WTC11 (cell line): ENCODE measurements around the gene QKI. TPM values are rescaled to one million over a fixed set of nuclear protein-coding genes. Genes with fewer than 3 reads are reported as not detected.

ENCODE experiments used
- ATAC-seq: fragments of 200-7000 bp; cut with Tn5 transposase; 2 replicates; pipeline ENCODE4 v1.10.0; 2021; ENCODE audit warnings: mild to moderate bottlenecking, moderate library complexity
- CTCF ChIA-PET: fragments of 300-600 bp; sonication (Branson Sonifier 250); formaldehyde crosslinking; loops from one replicate; lab custom pipeline; 2021; ENCODE audit warnings: antibody characterized with exemption; lab: Charles Lee
- POLR2A ChIA-PET: fragments of 350-600 bp; sonication (Branson Sonifier 250); formaldehyde crosslinking; loops from one replicate; lab custom pipeline; 2021; ENCODE audit warnings: antibody characterized with exemption; lab: Charles Lee
- DNase-seq: peaks from one replicate; pipeline ENCODE4 v3.0.0; 2021; ENCODE audit warnings: low spot score
- H3K27ac Mint-ChIP-seq: 2 replicates; pipeline ENCODE4 v1.8.0; 2021; ENCODE audit warnings: mixed read lengths
- H3K27me3 Mint-ChIP-seq: 2 replicates; pipeline ENCODE4 v1.8.0; 2021; ENCODE audit warnings: low read depth, mild to moderate bottlenecking, moderate library complexity, mixed read lengths
- H3K36me3 Mint-ChIP-seq: 2 replicates; pipeline ENCODE4 v1.8.0; 2021; ENCODE audit warnings: mixed read lengths
- H3K4me1 Mint-ChIP-seq: 2 replicates; pipeline ENCODE4 v1.8.0; 2022; ENCODE audit warnings: mixed read lengths
- H3K4me3 Mint-ChIP-seq: 2 replicates; pipeline ENCODE4 v1.8.0; 2021; ENCODE audit warnings: mild to moderate bottlenecking, moderate library complexity, mixed read lengths
- H3K9me3 Mint-ChIP-seq: 2 replicates; pipeline ENCODE4 v1.8.0; 2021; ENCODE audit warnings: mixed read lengths
- ATF1 ChIP-seq: sonication (generic); formaldehyde crosslinking; IDR thresholded peaks from 2 replicates; pipeline ENCODE4 v1.8.1; 2023; ENCODE audit warnings: mild to moderate bottlenecking, moderate library complexity, missing genetic modification reagents
- CREM ChIP-seq: sonication (generic); formaldehyde crosslinking; IDR thresholded peaks from 2 replicates; pipeline ENCODE4 v1.8.1; 2022; ENCODE audit warnings: mild to moderate bottlenecking, missing genetic modification reagents, moderate library complexity
- EMX1 ChIP-seq: fragments of 250-450 bp; sonication (Bioruptor Pico); IDR thresholded peaks from 2 replicates; pipeline ENCODE4 v1.8.0; 2021; ENCODE audit warnings: mild to moderate bottlenecking
- FOXJ3 ChIP-seq: sonication (generic); formaldehyde crosslinking; IDR thresholded peaks from 2 replicates; pipeline ENCODE4 v1.9.0; 2021; ENCODE audit warnings: missing genetic modification reagents, mild to moderate bottlenecking, borderline replicate concordance
- GTF2I ChIP-seq: fragments of 250-450 bp; sonication (Bioruptor Pico); conservative IDR thresholded peaks from 2 replicates; pipeline ENCODE4 v1.4.0; 2021; ENCODE audit warnings: mild to moderate bottlenecking
- HMGA2 ChIP-seq: fragments of 250-450 bp; sonication (Bioruptor Pico); IDR thresholded peaks from 2 replicates; pipeline ENCODE4 v1.4.0; 2021; ENCODE audit warnings: mild to moderate bottlenecking, moderate library complexity
- JAZF1 ChIP-seq: fragments of 250-450 bp; sonication (Bioruptor Pico); IDR thresholded peaks from 2 replicates; pipeline ENCODE4 v1.9.0; 2021; ENCODE audit warnings: moderate library complexity, mild to moderate bottlenecking, inconsistent platforms
- JUN ChIP-seq: sonication (generic); formaldehyde crosslinking; IDR thresholded peaks from 2 replicates; pipeline ENCODE4 v1.8.0; 2023; ENCODE audit warnings: mild to moderate bottlenecking, missing genetic modification reagents
- MYBL2 ChIP-seq: sonication (generic); formaldehyde crosslinking; IDR thresholded peaks from 2 replicates; pipeline ENCODE4 v1.8.1; 2023; ENCODE audit warnings: mild to moderate bottlenecking, moderate library complexity, missing genetic modification reagents
- NFE2L1 ChIP-seq: sonication (generic); formaldehyde crosslinking; IDR thresholded peaks from 2 replicates; pipeline ENCODE4 v1.8.1; 2023; ENCODE audit warnings: missing genetic modification reagents
- NR2C2 ChIP-seq: sonication (generic); formaldehyde crosslinking; IDR thresholded peaks from 2 replicates; pipeline ENCODE4 v1.8.0; 2022; ENCODE audit warnings: mild to moderate bottlenecking, missing genetic modification reagents
- SMAD3 ChIP-seq: sonication (generic); formaldehyde crosslinking; IDR thresholded peaks from 2 replicates; pipeline ENCODE4 v1.8.0; 2022; ENCODE audit warnings: missing genetic modification reagents, mild to moderate bottlenecking, borderline replicate concordance
- SMAD4 ChIP-seq: sonication (generic); formaldehyde crosslinking; IDR thresholded peaks from 2 replicates; pipeline ENCODE4 v1.8.0; 2022; ENCODE audit warnings: mild to moderate bottlenecking, missing genetic modification reagents
- TEAD1 ChIP-seq: sonication (generic); formaldehyde crosslinking; IDR thresholded peaks from 2 replicates; pipeline ENCODE4 v1.8.0; 2022; ENCODE audit warnings: mild to moderate bottlenecking, missing genetic modification reagents
- TEAD4 ChIP-seq: sonication (generic); formaldehyde crosslinking; IDR thresholded peaks from 2 replicates; pipeline ENCODE4 v1.8.0; 2022; ENCODE audit warnings: mild to moderate bottlenecking, missing genetic modification reagents
- ZNF138 ChIP-seq: sonication (generic); formaldehyde crosslinking; conservative IDR thresholded peaks from 2 replicates; pipeline ENCODE4 v1.8.1; 2022; ENCODE audit warnings: mild to moderate bottlenecking, moderate library complexity, missing genetic modification reagents
- ZNF423 ChIP-seq: fragments of 250-450 bp; sonication (Bioruptor Pico); IDR thresholded peaks from 2 replicates; pipeline ENCODE4 v2.1.2; 2022; ENCODE audit warnings: mild to moderate bottlenecking, moderate library complexity
- total RNA-seq: library from RNA; stranded (reverse); gene quantifications from 3 replicates; pipeline ENCODE4 v1.2.3, GENCODE V29; 2021
- TF ChIP-seq, protein P1 (sequence below): fragments of 200-600 bp; IDR thresholded peaks from 2 replicates; pipeline ENCODE4 v1.8.0; 2022; ENCODE audit warnings: antibody characterized with exemption
- TF ChIP-seq, protein P2 (sequence below): sonication (generic); formaldehyde crosslinking; IDR thresholded peaks from 2 replicates; pipeline ENCODE4 v1.8.0; 2023; ENCODE audit warnings: missing genetic modification reagents
- TF ChIP-seq, protein P3 (sequence below): sonication (generic); formaldehyde crosslinking; conservative IDR thresholded peaks from 2 replicates; pipeline ENCODE4 v1.8.1; 2023; ENCODE audit warnings: mild to moderate bottlenecking, low read depth, missing genetic modification reagents, moderate library complexity
- TF ChIP-seq, protein P4 (sequence below): sonication (generic); formaldehyde crosslinking; IDR thresholded peaks from 2 replicates; pipeline ENCODE4 v1.8.1; 2022; ENCODE audit warnings: mild to moderate bottlenecking, missing genetic modification reagents, moderate library complexity, borderline replicate concordance
- TF ChIP-seq, protein P5 (sequence below): fragments of 250-450 bp; sonication (Bioruptor Pico); IDR thresholded peaks from 2 replicates; pipeline ENCODE4 v1.9.0; 2021; ENCODE audit warnings: mild to moderate bottlenecking
- TF ChIP-seq, protein P6 (sequence below): sonication (generic); formaldehyde crosslinking; IDR thresholded peaks from 2 replicates; pipeline ENCODE4 v1.8.0; 2022; ENCODE audit warnings: mild to moderate bottlenecking, missing genetic modification reagents
- TF ChIP-seq, protein P7 (sequence below): sonication (generic); formaldehyde crosslinking; IDR thresholded peaks from 2 replicates; pipeline ENCODE4 v1.8.1; 2022; ENCODE audit warnings: mild to moderate bottlenecking, moderate library complexity, missing genetic modification reagents

Gene QKI
- total RNA-seq, 1 experiment from 2014 or later: 145 TPM

DNA sequence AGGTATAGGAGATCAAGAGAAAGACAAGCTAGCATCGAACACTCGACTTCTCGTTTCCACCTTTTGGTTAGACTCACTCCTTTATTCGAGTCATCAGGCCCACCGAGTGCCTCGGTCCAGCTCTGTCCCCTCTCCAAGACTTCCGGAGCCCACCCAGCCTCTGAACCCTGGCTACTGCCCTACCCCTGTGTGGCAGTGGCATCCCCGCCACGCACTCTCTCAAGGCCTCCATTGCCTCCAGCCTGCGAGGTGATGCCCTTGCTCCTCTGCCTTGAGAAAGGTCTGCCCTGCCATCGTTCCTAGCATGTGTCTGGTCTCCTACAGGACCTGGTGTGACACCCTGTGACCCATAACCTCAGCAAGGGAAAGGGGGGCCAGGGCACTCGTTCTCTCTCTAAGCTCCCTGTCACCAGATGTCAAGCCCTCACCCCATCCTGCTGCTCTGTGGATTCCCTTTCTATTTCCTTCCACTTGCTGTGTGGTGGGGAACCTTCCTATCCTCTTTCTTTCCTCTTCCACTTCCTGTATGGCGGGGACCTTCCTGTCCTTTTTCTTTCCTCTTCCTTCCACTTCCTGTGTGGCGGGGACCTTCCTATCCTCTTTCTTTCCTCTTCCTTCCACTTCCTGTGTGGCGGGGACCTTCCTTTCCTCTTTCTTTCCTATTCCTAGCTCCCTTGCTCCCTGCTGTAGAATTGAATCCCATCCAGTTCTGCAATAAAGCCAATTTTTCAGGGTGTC, 44.7 kb upstream of the QKI start (continued):
- no peak for TF ChIP-seq SMAD4

DNA sequence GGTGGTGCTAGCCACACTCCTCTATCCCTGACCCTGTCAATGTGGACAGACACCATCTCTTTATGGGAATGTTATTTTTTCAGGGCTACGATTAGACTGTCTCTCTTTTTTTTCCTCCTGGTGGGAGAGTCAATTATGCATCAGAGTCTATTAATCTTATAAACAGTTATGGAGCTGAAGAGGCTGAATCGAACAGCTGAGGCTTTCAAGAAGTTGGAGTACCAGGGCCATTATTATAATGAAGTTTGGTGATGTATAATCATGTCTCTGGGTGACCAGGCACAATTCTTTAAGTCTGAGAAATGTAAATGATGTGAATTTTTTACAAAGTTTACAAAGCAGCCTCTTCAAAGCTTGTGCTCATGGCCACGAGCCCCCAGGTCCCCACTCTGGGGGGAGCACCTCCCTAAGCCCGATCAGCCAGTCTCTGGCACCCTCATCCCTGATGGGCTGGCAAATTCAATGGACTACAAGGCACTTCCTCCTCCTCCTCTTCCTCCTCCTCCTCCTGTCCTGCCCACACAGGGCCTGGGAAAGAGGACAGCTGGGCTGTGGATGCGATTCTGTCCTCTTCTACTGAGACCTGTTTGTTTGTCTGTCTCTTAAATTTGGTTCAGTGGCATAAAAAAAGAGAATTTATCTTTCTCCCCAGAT, 43.9 kb upstream of the QKI start:
- POLR2A ChIA-PET: no interaction called here
- no peak for ATAC-seq
- TF ChIP-seq NR2C2: no peak
- TF ChIP-seq ATF1: no peak
- TF ChIP-seq FOXJ3: no peak
- TF ChIP-seq MYBL2: no peak
- TF ChIP-seq ZNF423 (CRISPR knock-in tag): no peak
- TF ChIP-seq, protein P1, sequence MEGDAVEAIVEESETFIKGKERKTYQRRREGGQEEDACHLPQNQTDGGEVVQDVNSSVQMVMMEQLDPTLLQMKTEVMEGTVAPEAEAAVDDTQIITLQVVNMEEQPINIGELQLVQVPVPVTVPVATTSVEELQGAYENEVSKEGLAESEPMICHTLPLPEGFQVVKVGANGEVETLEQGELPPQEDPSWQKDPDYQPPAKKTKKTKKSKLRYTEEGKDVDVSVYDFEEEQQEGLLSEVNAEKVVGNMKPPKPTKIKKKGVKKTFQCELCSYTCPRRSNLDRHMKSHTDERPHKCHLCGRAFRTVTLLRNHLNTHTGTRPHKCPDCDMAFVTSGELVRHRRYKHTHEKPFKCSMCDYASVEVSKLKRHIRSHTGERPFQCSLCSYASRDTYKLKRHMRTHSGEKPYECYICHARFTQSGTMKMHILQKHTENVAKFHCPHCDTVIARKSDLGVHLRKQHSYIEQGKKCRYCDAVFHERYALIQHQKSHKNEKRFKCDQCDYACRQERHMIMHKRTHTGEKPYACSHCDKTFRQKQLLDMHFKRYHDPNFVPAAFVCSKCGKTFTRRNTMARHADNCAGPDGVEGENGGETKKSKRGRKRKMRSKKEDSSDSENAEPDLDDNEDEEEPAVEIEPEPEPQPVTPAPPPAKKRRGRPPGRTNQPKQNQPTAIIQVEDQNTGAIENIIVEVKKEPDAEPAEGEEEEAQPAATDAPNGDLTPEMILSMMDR: no peak
- TF ChIP-seq JUN (CRISPR knock-in tag): no peak
- no peak for TF ChIP-seq CREM (CRISPR knock-in tag)
- TF ChIP-seq, protein P2, sequence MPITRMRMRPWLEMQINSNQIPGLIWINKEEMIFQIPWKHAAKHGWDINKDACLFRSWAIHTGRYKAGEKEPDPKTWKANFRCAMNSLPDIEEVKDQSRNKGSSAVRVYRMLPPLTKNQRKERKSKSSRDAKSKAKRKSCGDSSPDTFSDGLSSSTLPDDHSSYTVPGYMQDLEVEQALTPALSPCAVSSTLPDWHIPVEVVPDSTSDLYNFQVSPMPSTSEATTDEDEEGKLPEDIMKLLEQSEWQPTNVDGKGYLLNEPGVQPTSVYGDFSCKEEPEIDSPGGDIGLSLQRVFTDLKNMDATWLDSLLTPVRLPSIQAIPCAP (CRISPR knock-in tag): no peak
- TF ChIP-seq ZNF138: no peak
- TF ChIP-seq HMGA2 (CRISPR knock-in tag): no peak
- TF ChIP-seq, protein P3, sequence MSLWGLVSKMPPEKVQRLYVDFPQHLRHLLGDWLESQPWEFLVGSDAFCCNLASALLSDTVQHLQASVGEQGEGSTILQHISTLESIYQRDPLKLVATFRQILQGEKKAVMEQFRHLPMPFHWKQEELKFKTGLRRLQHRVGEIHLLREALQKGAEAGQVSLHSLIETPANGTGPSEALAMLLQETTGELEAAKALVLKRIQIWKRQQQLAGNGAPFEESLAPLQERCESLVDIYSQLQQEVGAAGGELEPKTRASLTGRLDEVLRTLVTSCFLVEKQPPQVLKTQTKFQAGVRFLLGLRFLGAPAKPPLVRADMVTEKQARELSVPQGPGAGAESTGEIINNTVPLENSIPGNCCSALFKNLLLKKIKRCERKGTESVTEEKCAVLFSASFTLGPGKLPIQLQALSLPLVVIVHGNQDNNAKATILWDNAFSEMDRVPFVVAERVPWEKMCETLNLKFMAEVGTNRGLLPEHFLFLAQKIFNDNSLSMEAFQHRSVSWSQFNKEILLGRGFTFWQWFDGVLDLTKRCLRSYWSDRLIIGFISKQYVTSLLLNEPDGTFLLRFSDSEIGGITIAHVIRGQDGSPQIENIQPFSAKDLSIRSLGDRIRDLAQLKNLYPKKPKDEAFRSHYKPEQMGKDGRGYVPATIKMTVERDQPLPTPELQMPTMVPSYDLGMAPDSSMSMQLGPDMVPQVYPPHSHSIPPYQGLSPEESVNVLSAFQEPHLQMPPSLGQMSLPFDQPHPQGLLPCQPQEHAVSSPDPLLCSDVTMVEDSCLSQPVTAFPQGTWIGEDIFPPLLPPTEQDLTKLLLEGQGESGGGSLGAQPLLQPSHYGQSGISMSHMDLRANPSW (CRISPR knock-in tag): no peak
- TF ChIP-seq SMAD3 (CRISPR knock-in tag): no peak
- TF ChIP-seq, all 79 proteins: peak for 0
- H3K36me3 Mint-ChIP-seq: no peaks in the 10 kb centered on the region
- no peaks in the 10 kb centered on the region for H3K9me3 Mint-ChIP-seq
- CTCF ChIA-PET: no interaction called here
- no peak overlapping the region for H3K4me3 Mint-ChIP-seq
- H3K27me3 Mint-ChIP-seq: no peaks in the 10 kb centered on the region
- peaks cover 11% of the 10 kb centered on the region for H3K4me1 Mint-ChIP-seq
- no peak for DNase-seq
- no peak overlapping the region for H3K27ac Mint-ChIP-seq

DNA sequence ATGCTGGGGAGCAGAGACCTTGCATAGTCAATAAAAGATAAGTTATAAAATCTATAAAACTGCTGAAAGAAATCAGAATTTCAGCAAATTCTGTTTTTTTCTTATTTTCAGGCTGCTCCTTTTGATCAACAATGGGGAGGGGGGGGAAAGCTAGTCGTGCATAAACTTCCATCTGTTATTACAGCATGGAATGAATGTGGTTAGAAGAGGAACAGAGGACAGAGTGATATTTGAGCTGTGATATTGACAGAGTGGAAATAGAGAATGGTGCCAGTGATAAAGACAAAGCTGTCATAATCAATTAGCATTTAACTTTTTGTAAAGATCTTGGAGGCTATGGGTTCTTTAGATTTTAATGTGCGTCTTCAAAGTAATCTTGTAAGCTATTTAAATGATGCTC, 43.4 kb upstream of the QKI start:
- TF ChIP-seq, protein P4, sequence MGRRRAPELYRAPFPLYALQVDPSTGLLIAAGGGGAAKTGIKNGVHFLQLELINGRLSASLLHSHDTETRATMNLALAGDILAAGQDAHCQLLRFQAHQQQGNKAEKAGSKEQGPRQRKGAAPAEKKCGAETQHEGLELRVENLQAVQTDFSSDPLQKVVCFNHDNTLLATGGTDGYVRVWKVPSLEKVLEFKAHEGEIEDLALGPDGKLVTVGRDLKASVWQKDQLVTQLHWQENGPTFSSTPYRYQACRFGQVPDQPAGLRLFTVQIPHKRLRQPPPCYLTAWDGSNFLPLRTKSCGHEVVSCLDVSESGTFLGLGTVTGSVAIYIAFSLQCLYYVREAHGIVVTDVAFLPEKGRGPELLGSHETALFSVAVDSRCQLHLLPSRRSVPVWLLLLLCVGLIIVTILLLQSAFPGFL (CRISPR knock-in tag): no peak
- TF ChIP-seq JAZF1 (no peak), TEAD4 (CRISPR knock-in tag) (no peak), NFE2L1 (CRISPR knock-in tag) (no peak), HMGA2 (CRISPR knock-in tag) (no peak), TEAD1 (CRISPR knock-in tag) (no peak), GTF2I (no peak), EMX1 (CRISPR knock-in tag) (no peak)
- TF ChIP-seq, protein P5, sequence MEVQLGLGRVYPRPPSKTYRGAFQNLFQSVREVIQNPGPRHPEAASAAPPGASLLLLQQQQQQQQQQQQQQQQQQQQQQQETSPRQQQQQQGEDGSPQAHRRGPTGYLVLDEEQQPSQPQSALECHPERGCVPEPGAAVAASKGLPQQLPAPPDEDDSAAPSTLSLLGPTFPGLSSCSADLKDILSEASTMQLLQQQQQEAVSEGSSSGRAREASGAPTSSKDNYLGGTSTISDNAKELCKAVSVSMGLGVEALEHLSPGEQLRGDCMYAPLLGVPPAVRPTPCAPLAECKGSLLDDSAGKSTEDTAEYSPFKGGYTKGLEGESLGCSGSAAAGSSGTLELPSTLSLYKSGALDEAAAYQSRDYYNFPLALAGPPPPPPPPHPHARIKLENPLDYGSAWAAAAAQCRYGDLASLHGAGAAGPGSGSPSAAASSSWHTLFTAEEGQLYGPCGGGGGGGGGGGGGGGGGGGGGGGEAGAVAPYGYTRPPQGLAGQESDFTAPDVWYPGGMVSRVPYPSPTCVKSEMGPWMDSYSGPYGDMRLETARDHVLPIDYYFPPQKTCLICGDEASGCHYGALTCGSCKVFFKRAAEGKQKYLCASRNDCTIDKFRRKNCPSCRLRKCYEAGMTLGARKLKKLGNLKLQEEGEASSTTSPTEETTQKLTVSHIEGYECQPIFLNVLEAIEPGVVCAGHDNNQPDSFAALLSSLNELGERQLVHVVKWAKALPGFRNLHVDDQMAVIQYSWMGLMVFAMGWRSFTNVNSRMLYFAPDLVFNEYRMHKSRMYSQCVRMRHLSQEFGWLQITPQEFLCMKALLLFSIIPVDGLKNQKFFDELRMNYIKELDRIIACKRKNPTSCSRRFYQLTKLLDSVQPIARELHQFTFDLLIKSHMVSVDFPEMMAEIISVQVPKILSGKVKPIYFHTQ: no peak
- TF ChIP-seq, protein P6, sequence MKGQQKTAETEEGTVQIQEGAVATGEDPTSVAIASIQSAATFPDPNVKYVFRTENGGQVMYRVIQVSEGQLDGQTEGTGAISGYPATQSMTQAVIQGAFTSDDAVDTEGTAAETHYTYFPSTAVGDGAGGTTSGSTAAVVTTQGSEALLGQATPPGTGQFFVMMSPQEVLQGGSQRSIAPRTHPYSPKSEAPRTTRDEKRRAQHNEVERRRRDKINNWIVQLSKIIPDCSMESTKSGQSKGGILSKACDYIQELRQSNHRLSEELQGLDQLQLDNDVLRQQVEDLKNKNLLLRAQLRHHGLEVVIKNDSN: no peak
- TF ChIP-seq, protein P7, sequence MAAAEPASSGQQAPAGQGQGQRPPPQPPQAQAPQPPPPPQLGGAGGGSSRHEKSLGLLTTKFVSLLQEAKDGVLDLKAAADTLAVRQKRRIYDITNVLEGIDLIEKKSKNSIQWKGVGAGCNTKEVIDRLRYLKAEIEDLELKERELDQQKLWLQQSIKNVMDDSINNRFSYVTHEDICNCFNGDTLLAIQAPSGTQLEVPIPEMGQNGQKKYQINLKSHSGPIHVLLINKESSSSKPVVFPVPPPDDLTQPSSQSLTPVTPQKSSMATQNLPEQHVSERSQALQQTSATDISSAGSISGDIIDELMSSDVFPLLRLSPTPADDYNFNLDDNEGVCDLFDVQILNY: no peak
- TF ChIP-seq, all 79 proteins: peak for 0
- Mint-ChIP-seq H3K9me3 (no peaks in the 10 kb centered on the region), H3K27me3 (no peaks in the 10 kb centered on the region), H3K4me1 (peaks cover 11% of the 10 kb centered on the region), H3K36me3 (no peaks in the 10 kb centered on the region), H3K4me3 (no peak overlapping the region), H3K27ac (no peak overlapping the region)
- DNase-seq (no peak), ATAC-seq (no peak)
- POLR2A ChIA-PET: no interaction called here
- CTCF ChIA-PET: no interaction called here
